Measurements from ENCODE around the gene ADGRE3. TPM values are rescaled to one million over a fixed set of nuclear protein-coding genes. Genes with fewer than 3 reads are reported as not detected.

ADGRE3 gene
- total RNA-seq, 1 donor from 2014 or later: not detected

GRCh38 chr19:14704450-14704849, 29.8 kb upstream of the ADGRE3 start:
- TF ChIP-seq, protein P1, sequence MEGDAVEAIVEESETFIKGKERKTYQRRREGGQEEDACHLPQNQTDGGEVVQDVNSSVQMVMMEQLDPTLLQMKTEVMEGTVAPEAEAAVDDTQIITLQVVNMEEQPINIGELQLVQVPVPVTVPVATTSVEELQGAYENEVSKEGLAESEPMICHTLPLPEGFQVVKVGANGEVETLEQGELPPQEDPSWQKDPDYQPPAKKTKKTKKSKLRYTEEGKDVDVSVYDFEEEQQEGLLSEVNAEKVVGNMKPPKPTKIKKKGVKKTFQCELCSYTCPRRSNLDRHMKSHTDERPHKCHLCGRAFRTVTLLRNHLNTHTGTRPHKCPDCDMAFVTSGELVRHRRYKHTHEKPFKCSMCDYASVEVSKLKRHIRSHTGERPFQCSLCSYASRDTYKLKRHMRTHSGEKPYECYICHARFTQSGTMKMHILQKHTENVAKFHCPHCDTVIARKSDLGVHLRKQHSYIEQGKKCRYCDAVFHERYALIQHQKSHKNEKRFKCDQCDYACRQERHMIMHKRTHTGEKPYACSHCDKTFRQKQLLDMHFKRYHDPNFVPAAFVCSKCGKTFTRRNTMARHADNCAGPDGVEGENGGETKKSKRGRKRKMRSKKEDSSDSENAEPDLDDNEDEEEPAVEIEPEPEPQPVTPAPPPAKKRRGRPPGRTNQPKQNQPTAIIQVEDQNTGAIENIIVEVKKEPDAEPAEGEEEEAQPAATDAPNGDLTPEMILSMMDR (IDR thresholded peaks at IDR 0.05): no peak
- DNase-seq (ENCODE audit: low spot score in 2 of 2): no peak
- Histone ChIP-seq H3K27me3 (no peaks in the 10 kb centered on the region), H3K27ac (no peak overlapping the region), H3K36me3 (peaks cover 87 to 96% of the 10 kb centered on the region in 2 donors), H3K4me3 (no peak overlapping the region), H3K4me1 (no peaks in the 10 kb centered on the region), H3K9me3 (no peaks in the 10 kb centered on the region)
- intact Hi-C loops (cut with DNase I): no loop called here

- intact Hi-C loops (cut with DNase I): no loop called here
- H3K36me3 ChIP-seq: peaks cover 86 to 96% of the 10 kb centered on the region in 2 donors
- no peak for DNase-seq (ENCODE audit: low spot score in 2 of 2)
- no peak overlapping the region for H3K27ac ChIP-seq
- TF ChIP-seq, protein P1 (IDR thresholded peaks at IDR 0.05): no peak
- no peak overlapping the region for H3K4me3 ChIP-seq
- no peaks in the 10 kb centered on the region for H3K4me1 ChIP-seq
- no peaks in the 10 kb centered on the region for H3K27me3 ChIP-seq
- H3K9me3 ChIP-seq: no peaks in the 10 kb centered on the region
These were observed 29.2 kb upstream of the ADGRE3 start for GRCh38 chr19:14703833-14704232.

DNA sequence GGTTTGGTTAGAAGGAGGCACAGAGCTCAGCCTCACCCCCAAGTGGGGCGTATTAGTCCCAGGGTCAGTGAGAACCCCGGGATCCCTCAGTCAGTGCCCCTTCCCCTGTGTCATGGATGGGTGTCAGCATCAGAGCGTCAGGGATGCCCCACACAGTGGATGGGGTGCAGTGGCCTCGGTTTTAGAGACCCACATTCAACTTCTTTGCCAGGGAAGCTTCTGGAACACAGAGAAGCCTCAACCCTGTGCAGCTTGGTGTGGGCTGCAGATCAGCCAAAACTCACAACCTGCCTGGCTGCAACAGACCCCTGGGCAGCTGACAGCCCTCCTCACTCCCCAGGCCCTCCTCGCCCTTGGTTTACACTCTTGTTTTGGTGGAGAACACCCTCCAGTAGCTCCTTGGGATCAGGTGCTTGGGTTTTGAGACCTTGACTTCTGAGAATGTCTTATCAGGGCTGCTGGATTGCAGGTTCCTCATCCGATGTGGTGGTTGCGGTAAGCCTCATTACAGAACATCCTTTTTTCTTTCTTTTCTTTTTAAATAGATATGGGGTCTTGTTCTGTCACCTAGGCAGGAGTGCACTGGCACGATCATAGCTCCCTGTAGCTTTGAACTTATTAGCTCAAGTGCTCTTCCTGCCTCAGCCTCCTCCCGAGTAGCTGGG, 26.2 kb upstream of the ADGRE3 start:
- no peaks in the 10 kb centered on the region for H3K27me3 ChIP-seq
- no peak overlapping the region for H3K27ac ChIP-seq
- intact Hi-C loops (cut with DNase I): no loop called here
- H3K9me3 ChIP-seq: no peaks in the 10 kb centered on the region
- peaks cover 89 to 96% of the 10 kb centered on the region in 2 donors for H3K36me3 ChIP-seq
- TF ChIP-seq, protein P1 (IDR thresholded peaks at IDR 0.05): no peak
- no peak for DNase-seq (ENCODE audit: low spot score in 2 of 2)
- H3K4me3 ChIP-seq: no peak overlapping the region
- H3K4me1 ChIP-seq: no peaks in the 10 kb centered on the region

DNA sequence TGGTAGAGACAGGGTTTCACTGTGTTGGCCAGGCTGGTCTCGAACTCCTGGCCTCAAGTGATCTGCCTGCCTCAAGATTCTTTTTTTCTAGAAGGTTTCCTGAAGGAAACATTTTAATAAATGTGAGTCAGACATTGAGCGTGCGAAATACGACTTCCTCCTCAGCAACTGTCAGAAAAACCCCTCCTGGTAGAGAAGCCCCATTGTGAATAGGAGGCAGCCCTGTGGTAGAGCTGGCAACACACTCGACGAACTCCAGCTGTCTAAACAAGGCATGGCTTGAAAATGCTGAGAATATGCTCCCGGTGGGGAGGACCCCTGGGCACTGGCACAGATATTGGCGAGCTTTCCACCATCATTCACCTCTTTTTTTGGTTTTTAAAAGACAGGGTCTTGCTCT, 25.0 kb upstream of the ADGRE3 start:
- Histone ChIP-seq H3K4me1 (no peaks in the 10 kb centered on the region), H3K27ac (no peak overlapping the region), H3K27me3 (no peaks in the 10 kb centered on the region), H3K9me3 (no peaks in the 10 kb centered on the region), H3K36me3 (peaks cover 87 to 95% of the 10 kb centered on the region in 2 donors), H3K4me3 (no peak overlapping the region)
- no peak for DNase-seq (ENCODE audit: low spot score in 2 of 2)
- intact Hi-C loops (cut with DNase I): no loop called here
- TF ChIP-seq, protein P1 (IDR thresholded peaks at IDR 0.05): no peak

DNA sequence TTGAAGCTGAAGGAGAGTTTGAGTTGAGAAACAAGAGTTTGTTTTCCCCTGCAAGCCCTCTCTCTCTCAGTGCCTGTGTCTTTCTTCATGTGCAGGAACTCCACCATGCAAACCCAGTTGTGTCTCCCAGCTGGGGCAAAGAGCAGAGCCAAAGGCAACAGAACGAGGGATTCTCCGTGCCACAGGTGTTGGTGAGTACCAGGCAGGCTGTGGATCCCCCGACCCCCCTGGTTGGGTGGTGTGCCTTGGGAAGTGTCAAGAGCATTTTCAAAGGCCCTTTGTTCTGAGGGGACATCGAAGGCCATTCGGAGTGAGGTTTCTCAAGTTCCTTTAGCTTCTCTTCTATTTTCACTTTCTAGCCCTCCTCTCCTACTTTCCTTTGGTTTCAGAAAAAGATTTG, 20.8 kb upstream of the ADGRE3 start:
- no peaks in the 10 kb centered on the region for H3K27me3 ChIP-seq
- TF ChIP-seq, protein P1 (IDR thresholded peaks at IDR 0.05): no peak
- peaks cover 0 to 7% of the 10 kb centered on the region in 2 donors for H3K4me1 ChIP-seq
- H3K9me3 ChIP-seq: no peaks in the 10 kb centered on the region
- H3K27ac ChIP-seq: no peak overlapping the region
- H3K4me3 ChIP-seq: no peak overlapping the region
- peaks cover 56 to 72% of the 10 kb centered on the region in 2 donors for H3K36me3 ChIP-seq
- DNase-seq (ENCODE audit: low spot score in 2 of 2): no peak
- intact Hi-C loops (cut with DNase I): no loop called here

Measured in ascending aorta (tissue), 2 donors.